ENCODE results near the gene MB21D2.

The MB21D2 gene

DNA sequence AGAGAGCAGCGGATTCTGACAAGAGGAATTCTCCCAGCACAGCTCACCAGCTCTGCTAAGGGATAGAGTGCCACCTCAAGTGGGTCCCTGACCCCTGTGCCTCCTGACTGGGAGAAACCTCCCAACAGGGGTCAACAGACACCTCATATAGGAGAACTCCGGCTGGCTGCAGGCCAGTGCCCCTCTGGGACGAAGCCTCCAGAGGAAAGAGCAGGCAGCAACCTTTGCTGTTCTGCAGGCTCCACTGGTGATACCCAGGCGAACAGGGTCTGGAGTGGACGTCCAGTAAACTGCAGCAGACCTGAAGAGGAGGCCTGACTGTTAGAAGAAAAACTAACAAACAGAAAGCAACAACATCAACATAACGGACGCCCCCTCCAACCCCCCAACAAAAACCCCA lies 159.0 kb downstream of the MB21D2 start:
- Histone ChIP-seq H3K4me1 (ENCODE audit: control insufficient read depth, insufficient read depth, low read length, unreplicated experiment) (no peaks in the 10 kb centered on the region), H2AFZ (ENCODE audit: low read length, unreplicated experiment) (no peak overlapping the region), H3K36me3 (ENCODE audit: insufficient read depth, low read length) (no peaks in the 10 kb centered on the region), H3K4me3 (ENCODE audit: low read depth, low read length) (no peak overlapping the region), H3K79me2 (ENCODE audit: control insufficient read depth, insufficient read depth, low read length, unreplicated experiment) (no peaks in the 10 kb centered on the region), H3K27ac (ENCODE audit: low read depth, low read length) (no peak overlapping the region), H3K27me3 (ENCODE audit: insufficient read depth, low read length) (no peaks in the 10 kb centered on the region)

DNA sequence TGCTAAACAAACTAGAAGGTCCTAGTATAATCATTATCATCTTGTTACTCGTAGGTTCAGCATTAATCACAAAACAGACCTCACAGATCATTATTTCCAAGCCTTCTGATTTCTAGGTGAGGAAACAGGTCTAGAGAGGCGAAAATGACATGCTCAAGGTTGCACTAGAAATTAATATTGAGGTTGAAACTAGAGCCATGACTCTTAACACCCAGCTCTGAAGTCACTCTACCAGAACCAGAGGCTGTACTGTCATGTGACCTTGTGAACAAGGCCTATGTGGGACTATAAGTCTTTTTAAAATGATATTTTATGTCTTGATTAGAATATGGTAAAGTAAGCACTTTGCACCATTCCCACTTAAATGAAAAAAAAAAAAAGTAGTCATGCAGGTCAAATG lies 166.5 kb downstream of the MB21D2 start:
- no peaks in the 10 kb centered on the region for H3K4me1 ChIP-seq (ENCODE audit: control insufficient read depth, insufficient read depth, low read length, unreplicated experiment)

DNA sequence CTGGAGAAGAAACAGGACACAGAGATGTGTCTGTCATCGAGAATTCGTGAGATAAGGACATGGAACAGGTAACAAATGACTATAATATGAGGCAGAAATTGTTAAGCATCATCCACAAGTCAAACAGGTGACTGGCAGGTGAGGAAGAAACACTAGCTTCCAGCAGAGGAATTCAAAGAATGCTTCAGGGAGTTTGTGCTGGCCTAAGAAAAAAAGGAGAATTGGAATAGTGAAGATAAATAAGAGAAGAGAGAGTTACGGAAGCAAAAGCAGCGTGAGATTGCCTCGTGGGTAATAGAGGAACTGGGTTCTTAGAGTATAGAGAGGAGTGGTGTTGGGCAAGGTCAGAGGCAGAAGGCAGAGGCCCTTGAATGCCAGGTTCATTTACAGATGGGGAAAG lies 167.5 kb downstream of the MB21D2 start:
- Histone ChIP-seq H3K27me3 (ENCODE audit: insufficient read depth, low read length) (no peaks in the 10 kb centered on the region), H3K79me2 (ENCODE audit: control insufficient read depth, insufficient read depth, low read length, unreplicated experiment) (no peaks in the 10 kb centered on the region), H3K36me3 (ENCODE audit: insufficient read depth, low read length) (no peaks in the 10 kb centered on the region), H2AFZ (ENCODE audit: low read length, unreplicated experiment) (no peak overlapping the region), H3K4me3 (ENCODE audit: low read depth, low read length) (no peak overlapping the region), H3K27ac (ENCODE audit: low read depth, low read length) (no peak overlapping the region), H3K4me1 (ENCODE audit: control insufficient read depth, insufficient read depth, low read length, unreplicated experiment) (no peaks in the 10 kb centered on the region)

More for the DNA sequence above, 166.5 kb downstream of the MB21D2 start:
- Histone ChIP-seq H3K27ac (ENCODE audit: low read depth, low read length) (no peak overlapping the region), H3K27me3 (ENCODE audit: insufficient read depth, low read length) (no peaks in the 10 kb centered on the region), H3K79me2 (ENCODE audit: control insufficient read depth, insufficient read depth, low read length, unreplicated experiment) (no peaks in the 10 kb centered on the region), H3K4me3 (ENCODE audit: low read depth, low read length) (no peak overlapping the region), H2AFZ (ENCODE audit: low read length, unreplicated experiment) (no peak overlapping the region), H3K36me3 (ENCODE audit: insufficient read depth, low read length) (no peaks in the 10 kb centered on the region)

DNA sequence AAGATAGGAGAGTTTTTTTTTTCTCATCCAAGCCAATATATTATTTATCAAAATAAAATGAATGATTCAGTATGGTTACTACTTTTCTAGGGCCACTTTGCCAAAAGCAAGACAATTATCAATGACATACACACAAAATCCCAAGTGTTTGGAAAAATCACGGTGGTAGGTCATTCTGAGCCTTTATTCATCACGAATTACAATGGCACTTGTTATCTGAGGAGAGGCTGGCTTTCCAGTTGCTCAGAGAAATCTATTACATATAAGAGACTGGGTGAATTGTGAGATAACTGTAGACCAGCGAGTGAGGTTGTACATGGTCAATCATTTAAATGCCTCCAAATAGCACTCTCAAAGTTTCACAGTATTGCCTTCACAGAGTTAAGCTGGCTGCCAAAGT lies 169.9 kb downstream of the MB21D2 start:
- Histone ChIP-seq H3K27ac (ENCODE audit: low read depth, low read length) (no peak overlapping the region), H3K27me3 (ENCODE audit: insufficient read depth, low read length) (no peaks in the 10 kb centered on the region), H3K79me2 (ENCODE audit: control insufficient read depth, insufficient read depth, low read length, unreplicated experiment) (no peaks in the 10 kb centered on the region), H2AFZ (ENCODE audit: low read length, unreplicated experiment) (no peak overlapping the region), H3K4me1 (ENCODE audit: control insufficient read depth, insufficient read depth, low read length, unreplicated experiment) (no peaks in the 10 kb centered on the region), H3K4me3 (ENCODE audit: low read depth, low read length) (no peak overlapping the region), H3K36me3 (ENCODE audit: insufficient read depth, low read length) (no peaks in the 10 kb centered on the region)

DNA sequence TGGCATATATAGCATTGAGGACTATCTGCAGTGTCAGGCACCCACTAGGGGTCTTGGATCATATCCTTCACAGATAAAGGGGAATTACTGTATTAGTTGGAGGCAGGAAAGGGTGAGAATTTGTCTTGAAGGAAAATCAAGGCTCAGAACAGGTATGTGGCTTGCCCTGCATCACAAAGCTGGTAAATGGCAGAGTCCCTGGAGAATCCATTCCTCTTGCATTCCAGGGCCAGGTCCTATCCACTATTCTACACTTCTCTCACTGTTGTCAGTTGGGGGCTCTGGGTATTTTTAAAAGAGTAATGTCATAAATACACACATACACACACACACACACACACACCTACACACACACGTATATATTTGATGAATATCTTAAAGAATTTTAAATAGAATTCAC lies 170.5 kb downstream of the MB21D2 start:
- H3K36me3 ChIP-seq (ENCODE audit: insufficient read depth, low read length) = no peaks in the 10 kb centered on the region
- no peaks in the 10 kb centered on the region for H3K4me1 ChIP-seq (ENCODE audit: control insufficient read depth, insufficient read depth, low read length, unreplicated experiment)
- no peak overlapping the region for H3K27ac ChIP-seq (ENCODE audit: low read depth, low read length)
- no peaks in the 10 kb centered on the region for H3K79me2 ChIP-seq (ENCODE audit: control insufficient read depth, insufficient read depth, low read length, unreplicated experiment)
- H3K27me3 ChIP-seq (ENCODE audit: insufficient read depth, low read length) = no peaks in the 10 kb centered on the region
- H3K4me3 ChIP-seq (ENCODE audit: low read depth, low read length) = no peak overlapping the region
- no peak overlapping the region for H2AFZ ChIP-seq (ENCODE audit: low read length, unreplicated experiment)

All from ACC112 (cell line).